Measurements from ENCODE around the gene EFCC1.

Gene EFCC1

DNA sequence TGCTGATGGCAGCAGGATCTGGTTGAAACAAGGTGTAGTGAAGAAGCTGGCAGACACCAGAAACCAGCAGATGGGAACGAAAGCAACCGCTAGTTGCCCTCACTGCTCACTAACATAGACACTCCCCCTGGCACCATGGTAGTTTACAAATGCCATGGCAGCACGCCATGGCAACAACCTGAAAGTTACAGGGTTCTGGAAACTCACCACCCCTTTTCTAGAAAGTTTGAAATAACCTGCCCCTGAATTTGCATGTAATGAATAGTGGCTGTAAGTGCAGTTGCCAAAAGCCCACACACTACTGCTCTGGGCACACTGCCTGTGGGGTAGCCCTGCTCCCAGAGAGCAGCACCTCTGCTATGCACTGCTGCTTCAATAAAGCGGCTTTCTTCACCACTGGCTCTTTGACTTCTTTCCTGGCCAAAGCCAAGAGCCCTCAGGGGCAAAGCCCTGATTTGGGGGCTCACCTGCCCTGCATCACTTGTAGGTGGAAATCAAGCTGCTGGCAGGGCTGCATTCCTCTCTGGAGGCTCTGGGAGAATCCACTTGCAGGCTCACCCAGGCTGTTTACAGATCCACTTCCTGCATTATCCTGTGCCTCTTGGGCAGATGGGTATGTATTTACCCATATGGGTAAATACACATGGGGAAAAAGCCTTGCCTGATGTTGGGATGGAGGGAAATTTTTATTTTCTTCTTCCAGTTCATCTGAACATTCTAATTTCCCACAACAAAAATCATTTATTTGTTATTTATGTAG, 57.5 kb downstream of the EFCC1 start:
- no peak overlapping the region for H3K4me2 ChIP-seq (ENCODE audit: low read depth, low read length, poor library complexity, severe bottlenecking)
- H3K9me2 ChIP-seq (replicated peaks; ENCODE audit: insufficient read depth, low read length) = no peaks in the 10 kb centered on the region
- H3K9me3 ChIP-seq (ENCODE audit: insufficient read depth, low read length) = no peaks in the 10 kb centered on the region
- H3F3A ChIP-seq (ENCODE audit: insufficient read depth) = no peaks in the 10 kb centered on the region
- H2AFZ ChIP-seq (ENCODE audit: low read depth, low read length, severe bottlenecking) = no peak overlapping the region
- H3K27ac ChIP-seq (ENCODE audit: low read depth, low read length) = no peak overlapping the region
- no peak overlapping the region for H3K4me3 ChIP-seq (ENCODE audit: insufficient read depth, low read length, poor library complexity, severe bottlenecking)
- no peak for TF ChIP-seq EZH2phosphoT487 (conservative IDR thresholded peaks at IDR 0.05; ENCODE audit: low read length)
- TF ChIP-seq, protein P1, sequence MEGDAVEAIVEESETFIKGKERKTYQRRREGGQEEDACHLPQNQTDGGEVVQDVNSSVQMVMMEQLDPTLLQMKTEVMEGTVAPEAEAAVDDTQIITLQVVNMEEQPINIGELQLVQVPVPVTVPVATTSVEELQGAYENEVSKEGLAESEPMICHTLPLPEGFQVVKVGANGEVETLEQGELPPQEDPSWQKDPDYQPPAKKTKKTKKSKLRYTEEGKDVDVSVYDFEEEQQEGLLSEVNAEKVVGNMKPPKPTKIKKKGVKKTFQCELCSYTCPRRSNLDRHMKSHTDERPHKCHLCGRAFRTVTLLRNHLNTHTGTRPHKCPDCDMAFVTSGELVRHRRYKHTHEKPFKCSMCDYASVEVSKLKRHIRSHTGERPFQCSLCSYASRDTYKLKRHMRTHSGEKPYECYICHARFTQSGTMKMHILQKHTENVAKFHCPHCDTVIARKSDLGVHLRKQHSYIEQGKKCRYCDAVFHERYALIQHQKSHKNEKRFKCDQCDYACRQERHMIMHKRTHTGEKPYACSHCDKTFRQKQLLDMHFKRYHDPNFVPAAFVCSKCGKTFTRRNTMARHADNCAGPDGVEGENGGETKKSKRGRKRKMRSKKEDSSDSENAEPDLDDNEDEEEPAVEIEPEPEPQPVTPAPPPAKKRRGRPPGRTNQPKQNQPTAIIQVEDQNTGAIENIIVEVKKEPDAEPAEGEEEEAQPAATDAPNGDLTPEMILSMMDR (IDR thresholded peaks at IDR 0.05; ENCODE audit: insufficient read depth, low read length, poor library complexity, severe bottlenecking) = no peak
- no peaks in the 10 kb centered on the region for H3K36me3 ChIP-seq (ENCODE audit: low read length)
- no peaks in the 10 kb centered on the region for H3K79me2 ChIP-seq (ENCODE audit: insufficient read depth, low read length)
- no peaks in the 10 kb centered on the region for H4K20me1 ChIP-seq (ENCODE audit: low read depth, low read length)
- H3K9ac ChIP-seq (ENCODE audit: low read length) = no peak overlapping the region
- H3K27me3 ChIP-seq (ENCODE audit: low read length) = no peaks in the 10 kb centered on the region

DNA sequence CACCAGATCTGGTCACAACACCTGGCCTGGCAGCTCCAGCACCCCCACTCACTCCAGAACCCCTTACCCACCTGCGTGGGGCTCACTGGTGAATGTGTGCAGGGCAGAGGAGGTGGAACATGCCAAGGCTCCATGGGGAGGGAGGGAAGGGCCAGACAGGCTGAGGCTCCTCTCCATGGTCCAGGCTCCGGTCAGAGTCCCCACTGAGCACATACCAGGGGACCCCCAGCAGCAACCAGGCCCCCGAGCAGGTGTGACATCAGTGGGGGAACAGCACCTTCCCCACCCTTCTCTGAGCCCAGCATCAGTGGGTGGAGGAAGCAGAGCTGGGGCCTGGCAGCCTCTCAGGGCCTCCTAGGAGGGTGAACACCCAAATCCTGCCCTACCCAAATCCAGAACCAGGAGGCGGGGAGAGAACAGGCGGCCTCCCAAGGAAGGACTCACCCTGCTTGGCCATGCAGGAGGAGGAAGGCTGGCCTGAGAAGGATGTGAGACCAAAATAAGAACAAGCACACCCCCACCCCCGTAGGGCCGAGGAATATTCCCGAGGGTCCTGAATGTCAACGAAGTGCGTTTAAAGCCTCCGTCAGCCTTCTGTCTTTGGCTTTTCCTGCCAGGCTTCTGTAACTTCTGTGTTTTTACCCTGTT, 58.3 kb downstream of the EFCC1 start:
- Histone ChIP-seq H3K4me2 (ENCODE audit: low read depth, low read length, poor library complexity, severe bottlenecking) (no peak overlapping the region), H3K9me2 (replicated peaks; ENCODE audit: insufficient read depth, low read length) (no peaks in the 10 kb centered on the region), H3K36me3 (ENCODE audit: low read length) (no peaks in the 10 kb centered on the region), H3K27ac (ENCODE audit: low read depth, low read length) (no peak overlapping the region), H4K20me1 (ENCODE audit: low read depth, low read length) (no peaks in the 10 kb centered on the region), H2AFZ (ENCODE audit: low read depth, low read length, severe bottlenecking) (no peak overlapping the region), H3K9ac (ENCODE audit: low read length) (no peak overlapping the region), H3K4me3 (ENCODE audit: insufficient read depth, low read length, poor library complexity, severe bottlenecking) (no peak overlapping the region), H3F3A (ENCODE audit: insufficient read depth) (no peaks in the 10 kb centered on the region), H3K79me2 (ENCODE audit: insufficient read depth, low read length) (no peaks in the 10 kb centered on the region), H3K9me3 (ENCODE audit: insufficient read depth, low read length) (no peaks in the 10 kb centered on the region), H3K27me3 (ENCODE audit: low read length) (no peaks in the 10 kb centered on the region)
- TF ChIP-seq, protein P1 (IDR thresholded peaks at IDR 0.05; ENCODE audit: insufficient read depth, low read length, poor library complexity, severe bottlenecking) = no peak

DNA sequence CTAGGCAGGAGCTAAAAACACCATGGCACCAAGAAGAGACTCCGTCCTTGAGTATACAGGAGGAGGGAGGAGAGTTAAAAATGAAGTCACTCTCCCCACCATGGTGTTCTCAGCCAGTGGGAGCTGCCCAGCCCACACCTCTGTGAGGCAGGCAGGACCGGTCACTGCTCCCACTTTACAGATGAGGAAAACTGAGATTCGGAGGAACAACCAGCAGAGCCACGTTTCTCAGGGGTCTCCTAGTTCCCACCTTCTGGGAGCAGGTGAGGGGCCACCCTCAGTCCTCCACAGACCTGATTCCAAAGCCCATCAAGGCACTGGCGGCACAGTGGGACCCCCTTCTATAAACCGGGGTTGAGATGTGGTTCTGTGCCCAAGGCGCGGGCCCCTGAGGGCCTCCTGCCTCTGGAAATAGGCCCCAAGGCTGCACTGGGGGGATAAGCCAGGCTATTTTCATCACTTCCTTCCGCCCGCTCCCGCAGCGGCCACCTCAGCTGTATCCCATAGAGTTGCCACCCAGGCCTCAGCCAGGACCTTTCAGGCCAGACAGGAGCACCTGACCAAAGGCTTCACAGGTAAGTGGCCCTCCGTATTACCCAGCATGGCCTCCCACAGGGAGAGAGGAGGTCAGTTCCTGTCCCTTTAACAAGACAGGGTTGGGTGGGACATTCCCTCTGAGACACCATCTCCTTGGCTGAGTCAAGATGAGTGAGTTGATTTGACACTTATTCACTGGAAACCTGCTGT, 59.3 kb downstream of the EFCC1 start, which contains the start of gene GP9:
GP9 (plus strand) TSS at position 504 of the 747 bp plus-strand sequence. CDS start 961 bp downstream, outside the sequence.
- H3K9me3 ChIP-seq (ENCODE audit: insufficient read depth, low read length) = no peaks in the 10 kb centered on the region
- no peaks in the 10 kb centered on the region for H3K36me3 ChIP-seq (ENCODE audit: low read length)
- no peaks in the 10 kb centered on the region for H4K20me1 ChIP-seq (ENCODE audit: low read depth, low read length)
- H2AFZ ChIP-seq (ENCODE audit: low read depth, low read length, severe bottlenecking) = no peak within 1 kb of the TSS
- H3F3A ChIP-seq (ENCODE audit: insufficient read depth) = no peaks in the 10 kb centered on the region
- H3K27ac ChIP-seq (ENCODE audit: low read depth, low read length) = no peak within 1 kb of the TSS
- H3K9ac ChIP-seq (ENCODE audit: low read length) = no peak within 1 kb of the TSS
- H3K9me2 ChIP-seq (replicated peaks; ENCODE audit: insufficient read depth, low read length) = no peaks in the 10 kb centered on the region
- no peaks in the 10 kb centered on the region for H3K27me3 ChIP-seq (ENCODE audit: low read length)
- H3K79me2 ChIP-seq (ENCODE audit: insufficient read depth, low read length) = no peaks in the 10 kb centered on the region
- TF ChIP-seq, protein P1 (IDR thresholded peaks at IDR 0.05; ENCODE audit: insufficient read depth, low read length, poor library complexity, severe bottlenecking) = no peak
- TF ChIP-seq EZH2phosphoT487 (conservative IDR thresholded peaks at IDR 0.05; ENCODE audit: low read length) = no peak
- H3K4me3 ChIP-seq (ENCODE audit: insufficient read depth, low read length, poor library complexity, severe bottlenecking) = no peak within 1 kb of the TSS
- H3K4me2 ChIP-seq (ENCODE audit: low read depth, low read length, poor library complexity, severe bottlenecking) = no peak within 1 kb of the TSS
